RWPE1 (cell line): ENCODE measurements around the gene TCF12.

Source experiments
- CTCF ChIA-PET: fragments of 350-600 bp; sonication (Branson Sonifier 250); formaldehyde crosslinking; extraction: SDS; loops from one replicate; lab custom pipeline; 2021; lab: Yijun Ruan, JAX
- POLR2A ChIA-PET: fragments of 400-600 bp; formaldehyde crosslinking; extraction: SDS; loops from one replicate; lab custom pipeline; 2020; ENCODE audit warnings: antibody characterized with exemption; ENCODE audit not compliant: low non-redundant PET; lab: Yijun Ruan, JAX
- DNase-seq: peaks from one replicate; pipeline ENCODE4 v3.0.0; 2012; ENCODE audit warnings: low spot score
- H3K27ac ChIP-seq: fragments of 450-650 bp; 2 replicates; pipeline ENCODE4 v1.5.1; 2017
- CTCF ChIP-seq: fragments of 450-650 bp; conservative IDR thresholded peaks from 2 replicates; pipeline ENCODE4 v1.5.1; 2017; ENCODE audit warnings: low read depth, mild to moderate bottlenecking

TCF12 gene

GRCh38 chr15:57064033-57064432 is 145.6 kb downstream of the TCF12 start:
- DNase-seq: no peak
- ChIA-PET POLR2A (no interaction called here), CTCF (interaction anchor here (0.7 kb wide), 1 partner anchor 53 kb away, joined by 6 read pairs; no protein-coding TSS in a partner anchor)
- no peak for TF ChIP-seq CTCF
- no peak overlapping the region for H3K27ac ChIP-seq

- TF ChIP-seq CTCF: no peak
- no peak for DNase-seq
- H3K27ac ChIP-seq: no peak overlapping the region
- ChIA-PET CTCF (no interaction called here), POLR2A (no interaction called here)
These were observed 151.0 kb downstream of the TCF12 start for GRCh38 chr15:57069423-57069822.

GRCh38 chr15:57070674-57071073 is 152.2 kb downstream of the TCF12 start:
- ChIA-PET POLR2A (no interaction called here), CTCF (no interaction called here)
- H3K27ac ChIP-seq: no peak overlapping the region
- no peak for TF ChIP-seq CTCF
- DNase-seq: no peak

- H3K27ac ChIP-seq: no peak overlapping the region
- no peak for TF ChIP-seq CTCF
- ChIA-PET POLR2A (no interaction called here), CTCF (no interaction called here)
- DNase-seq: no peak
These were observed 161.0 kb downstream of the TCF12 start for GRCh38 chr15:57079446-57079845.

- no peak overlapping the region for H3K27ac ChIP-seq
- ChIA-PET CTCF (no interaction called here), POLR2A (no interaction called here)
- no peak for DNase-seq
- no peak for TF ChIP-seq CTCF
These were observed 161.6 kb downstream of the TCF12 start for GRCh38 chr15:57079931-57080620.

GRCh38 chr15:57082054-57082728 is 163.7 kb downstream of the TCF12 start:
- CTCF ChIA-PET: no interaction called here
- no peak overlapping the region for H3K27ac ChIP-seq
- TF ChIP-seq CTCF: no peak
- no peak for DNase-seq
- POLR2A ChIA-PET: no interaction called here
